Measurements from ENCODE around the gene BLOC1S3. TPM values are rescaled to one million over a fixed set of nuclear protein-coding genes. Genes with fewer than 3 reads are reported as not detected.
A peak's percentile ranks its signal among the peaks of the same experiment; 100 is the strongest.

Gene BLOC1S3
- total RNA-seq, 2 donors from 2014 or later: 5.0 to 5.6 TPM

DNA sequence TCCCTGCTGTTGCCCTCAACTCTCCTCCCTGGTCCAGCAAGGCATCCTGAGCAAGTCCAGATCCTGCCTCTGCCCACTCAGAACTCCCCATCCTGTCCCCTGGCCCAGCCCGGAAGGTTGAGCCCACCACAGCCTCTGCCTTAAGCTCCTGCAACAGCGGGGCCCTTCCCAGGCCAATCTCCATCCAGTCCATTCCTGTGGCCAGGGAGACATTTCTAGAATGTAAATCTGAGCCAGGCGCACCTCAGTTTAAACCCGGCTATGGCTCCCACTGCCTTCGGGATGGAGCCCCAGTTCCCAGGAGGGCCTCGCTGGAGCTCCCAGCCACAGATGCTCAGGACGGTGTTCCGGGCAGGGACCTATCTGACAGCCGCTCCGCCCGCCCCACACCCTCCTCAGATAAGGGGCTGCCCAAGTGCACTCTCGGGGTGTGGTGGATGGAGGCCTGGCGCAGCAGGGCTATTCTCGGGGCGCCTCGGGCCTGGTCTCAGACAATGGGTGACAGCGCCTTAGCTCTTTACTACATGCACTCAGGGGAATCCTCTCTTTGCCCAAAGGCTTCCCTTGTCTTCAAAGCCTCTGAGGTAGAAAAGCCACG is 5.9 kb upstream of the BLOC1S3 start:
- Histone ChIP-seq H3K27me3 (no peaks in the 10 kb centered on the region), H3K4me1 (peaks cover 0 to 19% of the 10 kb centered on the region in 2 donors), H3K27ac (peak overlapping the region in 1 of 2 donors; percentile 35), H3K4me3 (no peak overlapping the region), H3K9me3 (no peaks in the 10 kb centered on the region), H3K36me3 (no peaks in the 10 kb centered on the region)
- DNase-seq (ENCODE audit: low spot score): no peak
- TF ChIP-seq, protein P1, sequence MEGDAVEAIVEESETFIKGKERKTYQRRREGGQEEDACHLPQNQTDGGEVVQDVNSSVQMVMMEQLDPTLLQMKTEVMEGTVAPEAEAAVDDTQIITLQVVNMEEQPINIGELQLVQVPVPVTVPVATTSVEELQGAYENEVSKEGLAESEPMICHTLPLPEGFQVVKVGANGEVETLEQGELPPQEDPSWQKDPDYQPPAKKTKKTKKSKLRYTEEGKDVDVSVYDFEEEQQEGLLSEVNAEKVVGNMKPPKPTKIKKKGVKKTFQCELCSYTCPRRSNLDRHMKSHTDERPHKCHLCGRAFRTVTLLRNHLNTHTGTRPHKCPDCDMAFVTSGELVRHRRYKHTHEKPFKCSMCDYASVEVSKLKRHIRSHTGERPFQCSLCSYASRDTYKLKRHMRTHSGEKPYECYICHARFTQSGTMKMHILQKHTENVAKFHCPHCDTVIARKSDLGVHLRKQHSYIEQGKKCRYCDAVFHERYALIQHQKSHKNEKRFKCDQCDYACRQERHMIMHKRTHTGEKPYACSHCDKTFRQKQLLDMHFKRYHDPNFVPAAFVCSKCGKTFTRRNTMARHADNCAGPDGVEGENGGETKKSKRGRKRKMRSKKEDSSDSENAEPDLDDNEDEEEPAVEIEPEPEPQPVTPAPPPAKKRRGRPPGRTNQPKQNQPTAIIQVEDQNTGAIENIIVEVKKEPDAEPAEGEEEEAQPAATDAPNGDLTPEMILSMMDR (IDR thresholded peaks at IDR 0.05): no peak

DNA sequence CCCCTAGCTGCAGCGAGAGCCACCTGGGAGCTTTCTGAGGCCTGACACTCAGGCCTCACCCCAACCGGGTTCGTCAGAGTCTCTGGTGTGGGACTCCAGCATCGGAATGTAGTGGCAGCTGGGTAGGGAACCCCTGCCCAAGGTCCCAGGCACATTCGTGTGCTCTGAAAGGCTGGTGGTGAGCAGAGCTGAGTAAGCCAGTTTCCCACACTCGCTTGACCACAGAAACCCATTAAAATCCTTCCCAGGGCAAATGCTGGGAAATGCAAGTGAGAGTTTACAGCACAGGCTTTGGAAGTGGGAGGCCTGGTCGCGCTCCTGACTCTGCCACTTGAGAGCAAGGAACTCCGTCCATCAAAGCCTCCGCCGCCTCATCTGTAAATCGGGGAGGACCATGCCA is 4.8 kb upstream of the BLOC1S3 start:
- Histone ChIP-seq H3K27me3 (no peaks in the 10 kb centered on the region), H3K27ac (no peak overlapping the region), H3K4me3 (no peak overlapping the region), H3K9me3 (no peaks in the 10 kb centered on the region), H3K4me1 (peaks cover 0 to 19% of the 10 kb centered on the region in 2 donors), H3K36me3 (no peaks in the 10 kb centered on the region)
- no peak for DNase-seq (ENCODE audit: low spot score)
- TF ChIP-seq, protein P1 (IDR thresholded peaks at IDR 0.05): no peak

DNA sequence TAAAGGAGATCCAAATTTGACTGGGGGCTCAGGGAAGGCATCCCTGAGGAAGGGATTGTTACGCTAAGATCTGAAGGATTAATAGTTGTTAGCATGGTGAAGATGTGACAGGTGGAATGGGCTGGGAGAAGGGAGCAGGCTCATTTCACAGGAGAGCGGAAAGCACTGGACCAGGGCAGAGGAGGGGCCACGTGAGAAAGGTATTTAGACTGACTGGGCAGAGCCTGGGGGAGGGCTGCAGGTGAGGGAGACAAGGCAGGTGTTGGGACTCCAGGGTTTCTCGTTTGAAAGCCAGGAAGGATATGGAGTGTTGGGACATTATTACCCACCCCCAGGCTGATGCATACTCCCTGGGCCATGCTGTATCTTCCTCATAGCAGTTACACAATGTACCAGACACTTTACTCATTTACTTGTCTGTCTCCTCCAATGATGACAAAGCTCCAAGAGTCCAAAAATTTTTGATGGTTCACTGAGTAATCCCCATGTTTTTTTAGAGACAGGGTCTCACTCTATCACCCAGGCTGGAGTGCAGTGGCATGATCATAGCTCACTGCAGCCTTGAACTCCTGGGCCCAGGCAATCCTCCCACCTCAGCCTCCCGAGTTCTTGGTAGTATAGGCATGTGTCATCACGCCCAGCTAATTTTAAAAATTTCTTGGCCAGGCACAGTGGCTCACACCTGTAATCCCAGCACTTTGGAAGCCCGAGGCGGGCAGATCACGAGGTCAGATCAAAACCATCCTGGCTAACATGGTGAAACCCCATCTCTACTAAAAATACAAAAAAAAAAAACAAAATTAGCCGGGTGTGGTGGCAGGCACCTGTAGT is 2.9 kb upstream of the BLOC1S3 start:
- H3K27ac ChIP-seq: no peak overlapping the region
- H3K4me3 ChIP-seq: no peak overlapping the region
- H3K4me1 ChIP-seq: peaks cover 0 to 29% of the 10 kb centered on the region in 2 donors
- H3K9me3 ChIP-seq: no peaks in the 10 kb centered on the region
- no peaks in the 10 kb centered on the region for H3K36me3 ChIP-seq
- no peaks in the 10 kb centered on the region for H3K27me3 ChIP-seq
- TF ChIP-seq, protein P1 (IDR thresholded peaks at IDR 0.05): no peak
- no peak for DNase-seq (ENCODE audit: low spot score)

DNA sequence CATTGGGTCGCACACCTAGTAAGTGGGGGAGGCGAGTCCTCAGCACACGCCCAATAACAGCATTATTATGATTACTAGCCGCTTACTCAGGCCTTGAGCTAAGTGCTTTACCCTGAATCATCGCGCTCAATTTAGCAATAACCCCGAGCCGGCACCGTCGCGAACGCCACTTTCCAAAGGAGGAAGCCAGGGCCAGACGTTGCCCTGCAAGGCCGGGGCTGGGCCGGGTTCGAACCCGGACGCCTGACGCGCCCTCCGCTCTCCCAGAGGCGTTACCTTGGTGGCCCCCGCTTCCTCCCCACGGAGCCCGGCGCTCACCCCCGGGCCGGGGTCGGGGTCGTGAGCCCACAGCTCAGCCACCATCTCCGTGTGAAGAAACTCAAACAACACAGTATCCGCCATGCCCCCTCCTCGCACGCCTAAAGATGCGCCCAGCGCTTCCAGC is 745 bp upstream of the BLOC1S3 start, which contains the start of gene TRAPPC6A:
TRAPPC6A (minus strand) TSS at position 421 of the 445 bp plus-strand sequence; CDS start at position 402, 19 bp downstream.
- Histone ChIP-seq H3K4me1 (peaks cover 0 to 30% of the 10 kb centered on the region in 2 donors), H3K36me3 (no peaks in the 10 kb centered on the region), H3K27ac (peak within 1 kb of the TSS; percentile 93 to 95), H3K27me3 (no peaks in the 10 kb centered on the region), H3K9me3 (no peaks in the 10 kb centered on the region), H3K4me3 (peak within 1 kb of the TSS; percentile 76 to 87)
- TF ChIP-seq, protein P1 (IDR thresholded peaks at IDR 0.05): no peak
- DNase-seq (ENCODE audit: low spot score): no peak

- no peak for DNase-seq (ENCODE audit: low spot score)
- Histone ChIP-seq H3K4me1 (peaks cover 0 to 30% of the 10 kb centered on the region in 2 donors), H3K36me3 (no peaks in the 10 kb centered on the region), H3K4me3 (peak overlapping the region; percentile 76 to 80), H3K27ac (peak overlapping the region; percentile 84 to 91), H3K27me3 (no peaks in the 10 kb centered on the region), H3K9me3 (no peaks in the 10 kb centered on the region)
- TF ChIP-seq, protein P1 (IDR thresholded peaks at IDR 0.05): no peak
These were observed 698 bp downstream of the BLOC1S3 start for GRCh38 chr19:45179072-45179891.
